Nephron progenitor cell (in vitro differentiated cells): Measurements from ENCODE around the gene RNF180.
"Not testable (repeated sequence)": the region's sequence is repeated elsewhere in the genome, so short reads cannot be mapped to it uniquely, and the experiment has no call there.

ENCODE experiments used
- DNase-seq: peaks from one replicate; pipeline ENCODE4 v3.0.0; 2021
- H3K27ac Mint-ChIP-seq: 2 replicates; pipeline ENCODE4 v1.8.0; 2021; ENCODE audit warnings: mild to moderate bottlenecking, moderate library complexity, mixed read lengths
- H3K27me3 Mint-ChIP-seq: 2 replicates; pipeline ENCODE4 v1.8.0; 2021; ENCODE audit warnings: mild to moderate bottlenecking, low read depth, mixed read lengths; ENCODE audit not compliant: poor library complexity
- H3K36me3 Mint-ChIP-seq: 2 replicates; pipeline ENCODE4 v1.8.0; 2021; ENCODE audit warnings: low read depth, mixed read lengths
- H3K4me1 Mint-ChIP-seq: 2 replicates; pipeline ENCODE4 v1.8.0; 2021; ENCODE audit warnings: mixed read lengths
- H3K4me3 Mint-ChIP-seq: 2 replicates; pipeline ENCODE4 v1.8.0; 2021; ENCODE audit warnings: mild to moderate bottlenecking, moderate library complexity, mixed read lengths
- H3K9me3 Mint-ChIP-seq: 2 replicates; pipeline ENCODE4 v1.8.0; 2021; ENCODE audit warnings: mild to moderate bottlenecking, moderate library complexity, mixed read lengths
- CTCF ChIP-seq: fragments of 200-600 bp; sonication (generic); IDR thresholded peaks from 2 replicates; pipeline ENCODE4 v1.5.0; 2021; ENCODE audit warnings: antibody characterized with exemption

The RNF180 gene

GRCh38 chr5:64213011-64213410 lies 47.4 kb downstream of the RNF180 start:
- H3K27ac Mint-ChIP-seq, result no peak overlapping the region
- H3K4me1 Mint-ChIP-seq, result no peaks in the 10 kb centered on the region
- TF ChIP-seq CTCF, result no peak
- no peaks in the 10 kb centered on the region for H3K27me3 Mint-ChIP-seq
- H3K9me3 Mint-ChIP-seq, result no peaks in the 10 kb centered on the region
- no peak for DNase-seq
- no peak overlapping the region for H3K4me3 Mint-ChIP-seq
- no peaks in the 10 kb centered on the region for H3K36me3 Mint-ChIP-seq

DNA sequence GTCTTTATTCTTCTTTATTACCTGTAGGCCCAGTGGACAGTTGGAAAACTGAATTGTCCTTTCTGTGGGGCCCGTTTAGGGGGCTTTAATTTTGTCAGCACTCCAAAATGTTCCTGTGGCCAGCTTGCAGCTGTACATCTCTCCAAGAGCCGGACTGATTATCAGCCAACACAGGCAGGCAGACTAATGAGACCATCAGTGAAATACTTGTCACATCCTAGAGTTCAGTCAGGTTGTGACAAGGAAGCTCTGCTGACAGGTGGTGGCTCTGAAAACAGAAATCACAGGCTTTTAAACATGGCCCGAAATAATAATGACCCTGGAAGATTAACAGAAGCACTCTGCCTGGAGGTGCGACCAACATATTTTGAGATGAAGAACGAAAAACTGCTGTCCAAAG lies 47.9 kb downstream of the RNF180 start:
- no peak for TF ChIP-seq CTCF
- no peaks in the 10 kb centered on the region for H3K27me3 Mint-ChIP-seq
- H3K9me3 Mint-ChIP-seq, result no peaks in the 10 kb centered on the region
- no peaks in the 10 kb centered on the region for H3K36me3 Mint-ChIP-seq
- no peak for DNase-seq
- no peaks in the 10 kb centered on the region for H3K4me1 Mint-ChIP-seq
- H3K4me3 Mint-ChIP-seq, result no peak overlapping the region
- no peak overlapping the region for H3K27ac Mint-ChIP-seq

DNA sequence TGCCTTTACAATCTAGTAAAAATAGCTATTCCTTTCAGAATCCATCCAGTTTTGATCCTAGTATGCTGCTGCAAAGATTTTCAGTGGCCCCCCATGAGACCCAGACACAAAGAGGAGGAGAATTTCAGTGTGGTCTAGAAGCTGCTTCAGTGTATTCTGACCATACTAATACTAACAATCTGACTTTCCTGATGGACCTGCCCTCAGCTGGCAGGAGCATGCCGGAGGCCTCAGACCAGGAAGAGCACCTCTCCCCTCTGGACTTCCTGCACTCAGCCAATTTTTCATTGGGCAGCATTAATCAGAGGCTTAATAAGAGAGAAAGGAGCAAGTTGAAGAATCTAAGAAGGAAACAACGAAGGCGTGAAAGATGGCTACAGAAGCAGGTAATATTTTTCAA lies 48.5 kb downstream of the RNF180 start:
- Mint-ChIP-seq H3K27ac (no peak overlapping the region), H3K27me3 (no peaks in the 10 kb centered on the region), H3K4me3 (no peak overlapping the region), H3K4me1 (no peaks in the 10 kb centered on the region), H3K9me3 (no peaks in the 10 kb centered on the region), H3K36me3 (no peaks in the 10 kb centered on the region)
- no peak for TF ChIP-seq CTCF
- DNase-seq, result no peak

GRCh38 chr5:64221911-64222310 lies 56.3 kb downstream of the RNF180 start:
- no peaks in the 10 kb centered on the region for H3K4me1 Mint-ChIP-seq
- no peaks in the 10 kb centered on the region for H3K27me3 Mint-ChIP-seq
- no peak for TF ChIP-seq CTCF
- peaks cover 18% of the 10 kb centered on the region for H3K9me3 Mint-ChIP-seq
- peaks cover 26% of the 10 kb centered on the region for H3K36me3 Mint-ChIP-seq
- H3K4me3 Mint-ChIP-seq, result no peak overlapping the region
- DNase-seq, result no peak
- no peak overlapping the region for H3K27ac Mint-ChIP-seq

DNA sequence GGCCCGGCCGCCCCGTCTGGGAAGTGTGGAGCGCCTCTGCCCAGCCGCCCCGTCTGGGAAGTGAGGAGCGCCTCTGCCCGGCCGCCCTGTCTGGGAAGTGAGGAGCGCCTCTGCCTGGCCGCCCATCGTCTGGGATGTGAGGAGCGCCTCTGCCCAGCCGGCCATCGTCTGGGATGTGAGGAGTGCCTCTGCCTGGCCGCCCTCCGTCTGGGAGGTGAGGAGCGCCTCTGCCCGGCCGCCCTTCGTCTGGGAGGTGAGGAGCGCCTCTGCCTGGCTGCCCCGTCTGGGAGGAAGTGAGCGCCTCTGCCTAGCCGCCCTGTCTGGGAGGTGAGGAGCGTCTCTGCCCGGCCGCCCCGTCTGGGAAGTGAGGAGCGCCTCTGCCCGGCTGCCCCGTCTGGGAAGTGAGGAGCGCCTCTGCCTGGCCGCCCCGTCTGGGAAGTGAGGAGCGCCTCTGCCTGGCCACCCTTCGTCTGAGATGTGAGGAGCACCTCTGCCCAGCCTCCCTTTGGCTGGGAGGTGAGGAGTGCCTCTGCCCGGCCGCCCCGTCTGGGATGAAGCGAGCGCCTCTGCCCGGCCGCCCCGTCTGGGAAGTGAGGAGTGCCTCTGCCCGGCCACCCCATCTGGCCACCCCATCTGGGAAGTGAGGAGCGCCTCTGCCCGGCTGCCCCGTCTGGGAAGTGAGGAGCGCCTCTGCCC lies 59.8 kb downstream of the RNF180 start:
- H3K27me3 Mint-ChIP-seq, H3K4me1 Mint-ChIP-seq, DNase-seq, H3K4me3 Mint-ChIP-seq, H3K27ac Mint-ChIP-seq: not testable (repeated sequence)
- Mint-ChIP-seq H3K9me3 (peaks cover 18% of the 10 kb centered on the region), H3K36me3 (peaks cover 26% of the 10 kb centered on the region)

- peaks cover 18% of the 10 kb centered on the region for H3K9me3 Mint-ChIP-seq
- H3K27ac Mint-ChIP-seq, H3K27me3 Mint-ChIP-seq, DNase-seq, H3K4me1 Mint-ChIP-seq, H3K4me3 Mint-ChIP-seq: not testable (repeated sequence)
- H3K36me3 Mint-ChIP-seq, result peaks cover 26% of the 10 kb centered on the region
Observed at GRCh38 chr5:64227131-64227537, 61.5 kb downstream of the RNF180 start.

GRCh38 chr5:64229163-64229774 lies 63.6 kb downstream of the RNF180 start:
- Mint-ChIP-seq H3K27ac (no peak overlapping the region), H3K36me3 (peaks cover 24% of the 10 kb centered on the region), H3K4me3 (no peak overlapping the region), H3K4me1 (no peaks in the 10 kb centered on the region), H3K9me3 (peaks cover 11% of the 10 kb centered on the region), H3K27me3 (peaks cover 3% of the 10 kb centered on the region)
- no peak for DNase-seq
- TF ChIP-seq CTCF, result peak; percentile 65
